Measurements from ENCODE around the gene RIC8A. TPM values are rescaled to one million over a fixed set of nuclear protein-coding genes. Genes with fewer than 3 reads are reported as not detected.
A peak's percentile ranks its signal among the peaks of the same experiment; 100 is the strongest.
"Not testable (repeated sequence)": the region's sequence is repeated elsewhere in the genome, so short reads cannot be mapped to it uniquely, and the experiment has no call there.

Gene RIC8A
- total and polyA plus RNA-seq, 5 donors: 42.4 to 80.6 (median 57.7) TPM

- DNase-seq (no peak), ATAC-seq (peak in 1 of 2 donors; percentile 4)
- peak overlapping the region; percentile 98 for H3K4me3 ChIP-seq (ENCODE audit: low read length)
- peak overlapping the region; percentile 100 for H3K27ac ChIP-seq (ENCODE audit: low read length)
- WGBS: 3% methylated on average over 13 of the region's 13 CpGs
- intact Hi-C loops (cut with DNase I): no loop called here
- no peaks in the 10 kb centered on the region for H3K4me1 ChIP-seq (ENCODE audit: control insufficient read depth, insufficient read depth, low read length)
- H3K27me3 ChIP-seq (ENCODE audit: control insufficient read depth, insufficient read depth): no peaks in the 10 kb centered on the region
- no peaks in the 10 kb centered on the region for H3K9me3 ChIP-seq (ENCODE audit: control insufficient read depth, low read length)
Observed at GRCh38 chr11:235609-235996, 28.1 kb downstream of the RIC8A start.

GRCh38 chr11:235997-236773 lies 28.7 kb downstream of the RIC8A start, which contains the start of gene SIRT3:
TSS of gene SIRT3 (minus strand) at chr11:236342. CDS start at chr11:236328, 14 bp downstream.
- ATAC-seq: peak; percentile 92 to 94
- no peaks in the 10 kb centered on the region for H3K9me3 ChIP-seq (ENCODE audit: control insufficient read depth, low read length)
- peak within 1 kb of the TSS; percentile 100 for H3K27ac ChIP-seq (ENCODE audit: low read length)
- WGBS: under 1% methylated on average over 61 of the region's 70 CpGs
- H3K27me3 ChIP-seq (ENCODE audit: control insufficient read depth, insufficient read depth): no peaks in the 10 kb centered on the region
- no peaks in the 10 kb centered on the region for H3K4me1 ChIP-seq (ENCODE audit: control insufficient read depth, insufficient read depth, low read length)
- peak; percentile 80 to 92 (median 92) for DNase-seq
- peak within 1 kb of the TSS; percentile 98 for H3K4me3 ChIP-seq (ENCODE audit: low read length)
- intact Hi-C loops (cut with DNase I): no loop called here

- WGBS: 2% methylated on average over 62 of the region's 62 CpGs
- intact Hi-C loops (cut with DNase I): no loop called here
- H3K27ac ChIP-seq (ENCODE audit: low read length): peak within 1 kb of the TSS; percentile 100
Observed at GRCh38 chr11:236774-237767, 29.6 kb downstream of the RIC8A start, which contains the start of gene PSMD13. TSS of gene PSMD13 (plus strand) at chr11:236976. CDS start at chr11:237050, 74 bp downstream.

GRCh38 chr11:238346-238745 lies 30.8 kb downstream of the RIC8A start:
- H3K4me3 ChIP-seq (ENCODE audit: low read length); H3K27me3 ChIP-seq (ENCODE audit: control insufficient read depth, insufficient read depth); H3K27ac ChIP-seq (ENCODE audit: low read length); H3K4me1 ChIP-seq (ENCODE audit: control insufficient read depth, insufficient read depth, low read length); intact Hi-C loops (cut with DNase I); H3K9me3 ChIP-seq (ENCODE audit: control insufficient read depth, low read length); ATAC-seq; DNase-seq: not testable (repeated sequence)
- WGBS: 85% methylated on average over 7 of the region's 7 CpGs

More at GRCh38 chr11:236774-237767, 29.6 kb downstream of the RIC8A start, which contains the start of gene PSMD13:
- ATAC-seq (peak; percentile 95 to 97), DNase-seq (peak; percentile 89 to 95 (median 95))
- Histone ChIP-seq H3K4me1 (ENCODE audit: control insufficient read depth, insufficient read depth, low read length) (no peaks in the 10 kb centered on the region), H3K27me3 (ENCODE audit: control insufficient read depth, insufficient read depth) (no peaks in the 10 kb centered on the region), H3K9me3 (ENCODE audit: control insufficient read depth, low read length) (no peaks in the 10 kb centered on the region), H3K4me3 (ENCODE audit: low read length) (peak within 1 kb of the TSS; percentile 98)

GRCh38 chr11:240315-240714 lies 32.8 kb downstream of the RIC8A start:
- WGBS: 75% methylated on average over 1 of the region's 1 CpG
- H3K27ac ChIP-seq (ENCODE audit: low read length): no peak overlapping the region
- intact Hi-C loops (cut with DNase I): loop anchor here in 1 of 4 donors (5.0 kb wide), 1 partner anchor 33 kb away; the partner anchor contains the start of genes BET1L and RIC8A
- no peaks in the 10 kb centered on the region for H3K9me3 ChIP-seq (ENCODE audit: control insufficient read depth, low read length)
- ATAC-seq: no peak
- no peaks in the 10 kb centered on the region for H3K4me1 ChIP-seq (ENCODE audit: control insufficient read depth, insufficient read depth, low read length)
- no peak for DNase-seq
- no peak overlapping the region for H3K4me3 ChIP-seq (ENCODE audit: low read length)
- H3K27me3 ChIP-seq (ENCODE audit: control insufficient read depth, insufficient read depth): no peaks in the 10 kb centered on the region

GRCh38 chr11:241634-242033 lies 34.1 kb downstream of the RIC8A start:
- H3K9me3 ChIP-seq (ENCODE audit: control insufficient read depth, low read length): no peaks in the 10 kb centered on the region
- peak in 1 of 2 donors; percentile 42 for ATAC-seq
- H3K27me3 ChIP-seq (ENCODE audit: control insufficient read depth, insufficient read depth): no peaks in the 10 kb centered on the region
- H3K4me3 ChIP-seq (ENCODE audit: low read length): no peak overlapping the region
- intact Hi-C loops (cut with DNase I): loop anchor here in 1 of 4 donors (5.0 kb wide), 1 partner anchor 34 kb away; the partner anchor contains the start of genes BET1L and RIC8A
- DNase-seq: no peak
- H3K27ac ChIP-seq (ENCODE audit: low read length): peak overlapping the region; percentile 95
- 81% methylated on average over 5 of the region's 5 CpGs for WGBS
- no peaks in the 10 kb centered on the region for H3K4me1 ChIP-seq (ENCODE audit: control insufficient read depth, insufficient read depth, low read length)

- Histone ChIP-seq H3K27me3 (ENCODE audit: control insufficient read depth, insufficient read depth) (no peaks in the 10 kb centered on the region), H3K9me3 (ENCODE audit: control insufficient read depth, low read length) (no peaks in the 10 kb centered on the region), H3K4me3 (ENCODE audit: low read length) (no peak overlapping the region), H3K27ac (ENCODE audit: low read length) (no peak overlapping the region), H3K4me1 (ENCODE audit: control insufficient read depth, insufficient read depth, low read length) (no peaks in the 10 kb centered on the region)
- WGBS: 96% methylated on average over 2 of the region's 2 CpGs
- no peak for DNase-seq
- ATAC-seq: no peak
- intact Hi-C loops (cut with DNase I): loop anchor here in 1 of 4 donors (5.0 kb wide), 1 partner anchor 37 kb away; the partner anchor contains the start of genes BET1L and RIC8A
Observed at GRCh38 chr11:244376-244775, 36.9 kb downstream of the RIC8A start.

- intact Hi-C loops (cut with DNase I): no loop called here
- Histone ChIP-seq H3K9me3 (ENCODE audit: control insufficient read depth, low read length) (no peaks in the 10 kb centered on the region), H3K27ac (ENCODE audit: low read length) (no peak overlapping the region), H3K27me3 (ENCODE audit: control insufficient read depth, insufficient read depth) (no peaks in the 10 kb centered on the region), H3K4me3 (ENCODE audit: low read length) (no peak overlapping the region), H3K4me1 (ENCODE audit: control insufficient read depth, insufficient read depth, low read length) (no peaks in the 10 kb centered on the region)
- DNase-seq (no peak), ATAC-seq (no peak)
- WGBS: 76% methylated on average over 8 of the region's 8 CpGs
Observed at GRCh38 chr11:249062-249461, 41.6 kb downstream of the RIC8A start.

- intact Hi-C loops (cut with DNase I): no loop called here
- ATAC-seq (no peak), DNase-seq (no peak)
- 88% methylated on average over 5 of the region's 5 CpGs for WGBS
- H3K4me1 ChIP-seq (ENCODE audit: control insufficient read depth, insufficient read depth, low read length): no peaks in the 10 kb centered on the region
- no peak overlapping the region for H3K27ac ChIP-seq (ENCODE audit: low read length)
- no peaks in the 10 kb centered on the region for H3K27me3 ChIP-seq (ENCODE audit: control insufficient read depth, insufficient read depth)
- no peaks in the 10 kb centered on the region for H3K9me3 ChIP-seq (ENCODE audit: control insufficient read depth, low read length)
- no peak overlapping the region for H3K4me3 ChIP-seq (ENCODE audit: low read length)
Observed at GRCh38 chr11:250274-250673, 42.8 kb downstream of the RIC8A start.

GRCh38 chr11:250740-251299 lies 43.3 kb downstream of the RIC8A start:
- Histone ChIP-seq H3K4me1 (ENCODE audit: control insufficient read depth, insufficient read depth, low read length) (no peaks in the 10 kb centered on the region), H3K4me3 (ENCODE audit: low read length) (no peak overlapping the region), H3K27me3 (ENCODE audit: control insufficient read depth, insufficient read depth) (no peaks in the 10 kb centered on the region), H3K9me3 (ENCODE audit: control insufficient read depth, low read length) (no peaks in the 10 kb centered on the region), H3K27ac (ENCODE audit: low read length) (no peak overlapping the region)
- intact Hi-C loops (cut with DNase I): no loop called here
- 76% methylated on average over 10 of the region's 10 CpGs for WGBS
- ATAC-seq (peak; percentile 58 to 78), DNase-seq (peak; percentile 46 to 79 (median 76))

Data from right cardiac atrium (tissue), 5 donors.